Esophagus squamous epithelium (tissue), 4 donors: ENCODE results near the gene PDXDC1.

Experiments
- CTCF ChIP-seq, 6 experiments: fragments of 450-650 bp in 4 of 6; fragments of 200-600 bp in 2 of 6; sonication (generic) in 2 of 6; IDR thresholded peaks; one replicate each; pipeline ENCODE4 v1.5.1; 2016 to 2019; ENCODE audit warnings: antibody characterized with exemption in 6 of 6, mild to moderate bottlenecking in 4 of 6, moderate library complexity in 4 of 6
- POLR2A ChIP-seq, 4 donors: fragments of 450-650 bp; IDR thresholded peaks; one replicate each; pipeline ENCODE4 v1.6.1; 2017; ENCODE audit warnings: antibody characterized with exemption in 4 of 4, mild to moderate bottlenecking in 4 of 4, moderate library complexity in 3 of 4

GRCh38 chr16:15059324-15059723 is 84.5 kb downstream of the PDXDC1 start:
- TF ChIP-seq CTCF (IDR thresholded peaks at IDR 0.05), result no peak
- no peak for TF ChIP-seq POLR2A (IDR thresholded peaks at IDR 0.05)
